PC-3 (cell line): ENCODE measurements around the gene ZBTB21.

Experiments
- CTCF ChIP-seq: fragments of 300-600 bp; sonication (generic); conservative IDR thresholded peaks from 2 replicates; pipeline ENCODE4 v1.5.1; 2017; ENCODE audit warnings: antibody characterized with exemption, low read depth, mild to moderate bottlenecking, low read length
- EZH2 ChIP-seq: fragments of 300-600 bp; sonication (generic); IDR thresholded peaks from one replicate; pipeline ENCODE4 v1.6.1; 2017; ENCODE audit warnings: antibody characterized with exemption, mild to moderate bottlenecking, low read length; ENCODE audit not compliant: unreplicated experiment
- EZH2phosphoT487 ChIP-seq: fragments of 300-600 bp; sonication (generic); IDR thresholded peaks from 2 replicates; pipeline ENCODE4 v1.6.1; 2018; ENCODE audit warnings: mild to moderate bottlenecking, antibody characterized with exemption, low read length, borderline replicate concordance

DNA sequence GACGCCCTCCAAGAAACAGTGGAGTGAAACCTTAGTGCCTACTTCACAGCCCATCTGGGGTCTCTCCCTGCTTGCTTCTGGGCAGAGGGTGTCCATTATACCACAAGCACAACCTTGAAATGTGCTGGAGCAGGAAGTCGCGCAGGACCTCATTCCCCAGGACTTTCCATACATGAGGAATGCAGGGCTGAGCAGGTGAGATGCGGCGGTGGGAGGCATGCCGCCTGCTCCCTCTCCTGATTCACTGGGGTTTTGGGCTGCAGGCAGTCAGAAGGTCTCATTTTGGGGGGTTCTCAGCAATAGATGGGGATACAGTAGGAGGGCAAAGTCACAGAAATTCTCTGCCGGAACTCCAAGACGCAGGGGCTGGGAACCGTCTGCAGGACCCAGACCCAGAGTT lies 45.3 kb upstream of the ZBTB21 start:
- no peak for TF ChIP-seq CTCF
- no peak for TF ChIP-seq EZH2
- no peak for TF ChIP-seq EZH2phosphoT487
